H1 (cell line): ENCODE measurements around the gene NOL12. TPM values are rescaled to one million over a fixed set of nuclear protein-coding genes. Genes with fewer than 3 reads are reported as not detected.
A peak's percentile ranks its signal among the peaks of the same experiment; 100 is the strongest.

ENCODE experiments used
- CTCF ChIA-PET: fragments of 300-600 bp; sonication (Branson Sonifier 250); formaldehyde crosslinking; loops from one replicate; lab custom pipeline; 2021; ENCODE audit not compliant: partially characterized antibody; lab: Charles Lee
- POLR2A ChIA-PET: fragments of 300-600 bp; sonication (Branson Sonifier 250); formaldehyde crosslinking; loops from one replicate; lab custom pipeline; 2021; ENCODE audit warnings: inconsistent platforms; ENCODE audit not compliant: partially characterized antibody; lab: Charles Lee
- DNase-seq, 2 experiments: peaks; one replicate each; pipeline versions ENCODE4 v3.0.0 to v3.0.0-alpha.2; 2010 to 2022; ENCODE audit warnings: low spot score in 2 of 2, low read depth in 1 of 2, mixed read lengths in 1 of 2
- FAIRE-seq: peaks from 2 replicates; lab custom pipeline; 2011; peaks lifted over from hg19 to GRCh38; lab: Jason Lieb, UNC
- H2AFZ ChIP-seq: 2 replicates; pipeline ENCODE4 v1.8.1; 2012; ENCODE audit warnings: low read length, inconsistent platforms
- H2AK5ac ChIP-seq: 2 replicates; pipeline ENCODE4 v1.6.1; 2013; ENCODE audit warnings: low read depth, low read length
- H2BK120ac ChIP-seq: replicated peaks from 2 replicates; pipeline ENCODE3; 2013; ENCODE audit warnings: low read depth, low read length, inconsistent platforms
- H2BK12ac ChIP-seq: 2 replicates; pipeline ENCODE4 v1.6.1; 2013; ENCODE audit warnings: low read depth, low read length
- H2BK15ac ChIP-seq: 2 replicates; pipeline ENCODE4 v1.6.1; 2013; ENCODE audit warnings: low read length
- H2BK20ac ChIP-seq: 2 replicates; pipeline ENCODE4 v1.6.1; 2013; ENCODE audit warnings: low read length
- H2BK5ac ChIP-seq: 2 replicates; pipeline ENCODE4 v1.6.1; 2013; ENCODE audit warnings: low read depth, low read length
- H3K14ac ChIP-seq: 2 replicates; pipeline ENCODE4 v1.6.1; 2013; ENCODE audit warnings: inconsistent platforms; ENCODE audit not compliant: insufficient read length
- H3K18ac ChIP-seq: 2 replicates; pipeline ENCODE4 v1.6.1; 2013; ENCODE audit warnings: low read length; ENCODE audit errors: extremely low read depth
- H3K23ac ChIP-seq: 2 replicates; pipeline ENCODE4 v1.6.1; 2013; ENCODE audit warnings: inconsistent platforms; ENCODE audit not compliant: insufficient read length
- H3K23me2 ChIP-seq: 2 replicates; pipeline ENCODE4 v1.6.1; 2013; ENCODE audit warnings: low read depth, low read length
- H3K27ac ChIP-seq: 2 replicates; pipeline ENCODE4 v1.6.1; 2011; ENCODE audit warnings: low read depth, low read length, inconsistent platforms
- H3K27me3 ChIP-seq, 4 experiments: replicated peaks in 1 of 4; 1 replicate in 1 of 4; 2 replicates in 3 of 4; pipeline versions ENCODE4 v1.6.1 to v1.8.1; 2011 to 2013; ENCODE audit warnings: low read length in 3 of 4, mild to moderate bottlenecking in 3 of 4, inconsistent platforms in 2 of 4, mixed read lengths in 2 of 4, moderate library complexity in 1 of 4; ENCODE audit not compliant: control insufficient read depth in 3 of 4, insufficient read depth in 3 of 4; ENCODE audit errors: extremely low read depth in 1 of 4
- H3K36me3 ChIP-seq, 4 experiments: 2 replicates each; pipeline versions ENCODE4 v1.6.1 to v1.8.1; 2011 to 2013; ENCODE audit warnings: mild to moderate bottlenecking in 4 of 4, low read length in 3 of 4, moderate library complexity in 2 of 4, control low read depth in 1 of 4, inconsistent platforms in 1 of 4; ENCODE audit not compliant: insufficient read depth in 4 of 4, control insufficient read depth in 2 of 4
- H3K4ac ChIP-seq: replicated peaks from 2 replicates; pipeline ENCODE3; 2013; ENCODE audit warnings: low read length, low read depth, mixed read lengths, inconsistent platforms; ENCODE audit not compliant: insufficient read length
- H3K4me1 ChIP-seq, 4 experiments: replicated peaks in 1 of 4; 1 replicate in 1 of 4; 2 replicates in 3 of 4; pipeline versions ENCODE4 v1.6.1 to v1.8.1; 2011 to 2013; ENCODE audit warnings: low read length in 3 of 4, inconsistent platforms in 2 of 4, mixed read lengths in 1 of 4; ENCODE audit not compliant: insufficient read depth in 4 of 4, control insufficient read depth in 3 of 4
- H3K4me2 ChIP-seq, 2 experiments: 2 replicates each; pipeline versions ENCODE4 v1.6.1 to v1.8.1; 2011 to 2013; ENCODE audit warnings: low read depth in 2 of 2, low read length in 2 of 2, control low read depth in 1 of 2, inconsistent platforms in 1 of 2, mild to moderate bottlenecking in 1 of 2; ENCODE audit not compliant: insufficient read depth in 1 of 2
- H3K4me3 ChIP-seq, 4 experiments: fragments of 200-600, 300-600 bp in 1 of 4; sonication (generic), shearing (Covaris generic), sonication (Bioruptor Twin) in 1 of 4; 2 replicates each; pipeline versions ENCODE4 v1.5.1 to v1.8.1; 2011 to 2016; ENCODE audit warnings: low read length in 4 of 4, low read depth in 3 of 4, control low read depth in 2 of 4, inconsistent platforms in 2 of 4, mild to moderate bottlenecking in 2 of 4, mixed read lengths in 1 of 4, moderate library complexity in 1 of 4; ENCODE audit not compliant: insufficient read depth in 2 of 4; ENCODE audit errors: extremely low read depth in 1 of 4
- H3K56ac ChIP-seq: replicated peaks from 2 replicates; pipeline ENCODE3; 2013; ENCODE audit warnings: low read depth, mild to moderate bottlenecking, mixed read lengths, low read length, inconsistent platforms; ENCODE audit not compliant: insufficient read length
- H3K79me1 ChIP-seq: 2 replicates; pipeline ENCODE4 v1.6.1; 2013; ENCODE audit warnings: low read depth, low read length, control low read depth
- H3K79me2 ChIP-seq, 2 experiments: 2 replicates each; pipeline versions ENCODE4 v1.6.1 to v1.8.1; 2012 to 2013; ENCODE audit warnings: low read length in 2 of 2, mild to moderate bottlenecking in 2 of 2, inconsistent platforms in 1 of 2; ENCODE audit not compliant: insufficient read depth in 2 of 2, control insufficient read depth in 1 of 2
- H3K9ac ChIP-seq, 4 experiments: replicated peaks in 1 of 4; 1 replicate in 1 of 4; 2 replicates in 3 of 4; pipeline versions ENCODE4 v1.6.1 to v1.8.1; 2011 to 2013; ENCODE audit warnings: low read depth in 3 of 4, low read length in 3 of 4, control low read depth in 2 of 4, mild to moderate bottlenecking in 2 of 4, moderate library complexity in 2 of 4, inconsistent platforms in 1 of 4; ENCODE audit errors: extremely low read depth in 1 of 4
- H3K9me3 ChIP-seq, 2 experiments: 2 replicates each; pipeline versions ENCODE4 v1.6.1 to v1.8.1; 2012 to 2013; ENCODE audit warnings: mild to moderate bottlenecking in 2 of 2, moderate library complexity in 2 of 2, control low read depth in 1 of 2, inconsistent platforms in 1 of 2, low read depth in 1 of 2, low read length in 1 of 2, mixed read lengths in 1 of 2; ENCODE audit not compliant: insufficient read depth in 2 of 2
- H4K20me1 ChIP-seq, 2 experiments: replicated peaks in 1 of 2; 2 replicates each; pipeline versions ENCODE3 to v1.8.1; 2011 to 2013; ENCODE audit warnings: inconsistent platforms in 2 of 2, low read length in 2 of 2, mild to moderate bottlenecking in 1 of 2; ENCODE audit not compliant: insufficient read depth in 2 of 2, control insufficient read depth in 1 of 2
- H4K5ac ChIP-seq: 2 replicates; pipeline ENCODE4 v1.6.1; 2013; ENCODE audit warnings: low read length, low read depth, mixed read lengths, inconsistent platforms; ENCODE audit not compliant: insufficient read length
- H4K8ac ChIP-seq: 2 replicates; pipeline ENCODE4 v1.8.0; 2013; ENCODE audit warnings: mild to moderate bottlenecking, moderate library complexity, low read length, inconsistent platforms; ENCODE audit not compliant: insufficient read depth; ENCODE audit errors: extremely low read depth
- H4K91ac ChIP-seq: replicated peaks from 2 replicates; pipeline ENCODE3; 2013; ENCODE audit warnings: low read length, mixed read lengths, inconsistent platforms; ENCODE audit not compliant: insufficient read length
- BRCA1 ChIP-seq: IDR thresholded peaks from 2 replicates; pipeline ENCODE4 v1.6.1; 2012; ENCODE audit warnings: low read depth, low read length, improper control_type of control experiment
- JUND ChIP-seq: IDR thresholded peaks from 2 replicates; pipeline ENCODE4 v1.6.1; 2011; ENCODE audit warnings: mild to moderate bottlenecking, improper control_type of control experiment, low read length
- MAFK ChIP-seq: IDR thresholded peaks from 2 replicates; pipeline ENCODE4 v1.6.1; 2012; ENCODE audit warnings: low read depth, mild to moderate bottlenecking, improper control_type of control experiment, low read length
- POLR2AphosphoS5 ChIP-seq: IDR thresholded peaks from 2 replicates; pipeline ENCODE4 v1.6.1; 2011; ENCODE audit warnings: low read depth, low read length
- SIN3A ChIP-seq, 2 experiments: IDR thresholded peaks in 1 of 2; conservative IDR thresholded peaks in 1 of 2; 2 replicates each; pipeline ENCODE4 v1.6.1; 2011 to 2012; ENCODE audit warnings: low read length in 2 of 2, improper control_type of control experiment in 1 of 2, low read depth in 1 of 2, mild to moderate bottlenecking in 1 of 2
- SP2 ChIP-seq: IDR thresholded peaks from 2 replicates; pipeline ENCODE4 v1.6.1; 2012; ENCODE audit warnings: mild to moderate bottlenecking, low read length, inconsistent platforms
- WGBS, 2 experiments: shearing (Covaris generic) in 1 of 2; methylation state at CpG; one replicate each; pipeline versions ENCODE4 v1.1.6 to v1.1.7; 2013 to 2015; ENCODE audit warnings: low lambda C conversion rate in 2 of 2, mixed read lengths in 2 of 2, inconsistent platforms in 1 of 2, low coverage in 1 of 2, missing lambda C conversion rate in 1 of 2; ENCODE audit not compliant: insufficient replicate concordance in 2 of 2, insufficient coverage in 1 of 2, insufficient read length in 1 of 2; ENCODE audit errors: extremely low coverage in 1 of 2, missing lambda C conversion rate in 1 of 2; 5-methylcytosine and 5-hydroxymethylcytosine counted together
- polyA plus RNA-seq, 7 experiments: library from polyadenylated mRNA; depleted of rRNA in 3 of 7; stranded (reverse) in 5 of 7; unstranded in 2 of 7; fragments of >200 nt in 5 of 7; fragments of 200-250 nt in 2 of 7; gene quantifications; 1 replicate in 5 of 7; 2 replicates in 1 of 7; 4 replicates in 1 of 7; pipeline versions ENCODE4 v1.2.1 to v1.2.3, GENCODE V29; 2011 to 2013; ENCODE audit warnings: missing spikeins in 2 of 7, mixed read lengths in 2 of 7
- total RNA-seq: library from RNA; stranded (reverse); fragmentation: NEBNext Ultra II Directional; extraction: Animal tissue kit (Norgen Biotek cat#: 25700); gene quantifications from 2 replicates; pipeline ENCODE4 v1.2.1, GENCODE V29; 2021
- TF ChIP-seq, protein P1 (sequence below): IDR thresholded peaks from 2 replicates; pipeline ENCODE4 v1.6.1; 2012; ENCODE audit warnings: inconsistent platforms

NOL12 gene
- total and polyA plus RNA-seq, 2 of the 8 experiments (the other 6 are each of a cell fraction or from before 2014, with no cell fraction given): 25.3 to 28.3 TPM

DNA sequence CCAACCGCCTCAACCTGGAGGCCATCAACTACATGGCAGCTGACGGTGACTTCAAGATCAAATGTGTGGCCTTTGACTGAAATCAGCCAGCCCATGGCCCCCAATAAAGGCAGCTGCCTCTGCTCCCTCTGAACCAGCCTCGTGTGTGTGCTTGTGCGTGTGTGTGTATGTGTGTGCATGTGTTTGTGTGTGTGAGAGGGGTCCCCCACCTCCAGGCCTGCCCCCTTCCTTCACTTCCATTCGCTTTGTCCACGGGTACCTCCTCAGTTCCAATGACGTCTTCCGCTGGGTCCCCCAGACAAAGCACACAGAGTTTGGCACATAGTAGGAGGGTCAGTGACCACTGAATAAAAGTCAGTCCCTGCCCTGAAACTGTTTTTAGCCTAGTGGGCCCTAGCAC lies 6.5 kb upstream of the NOL12 start:
- Histone ChIP-seq H3K36me3 (no peaks in the 10 kb centered on the region), H3K4me3 (no peak overlapping the region), H3K56ac (no peak overlapping the region), H2BK5ac (no peak overlapping the region), H4K20me1 (peaks cover 0 to 2% of the 10 kb centered on the region in 2 experiments), H3K4me2 (no peak overlapping the region), H3K9me3 (no peaks in the 10 kb centered on the region), H3K23ac (no peak overlapping the region), H3K4me1 (peaks cover 0 to 16% (median 13%) of the 10 kb centered on the region in 4 experiments; a peak in 6 of 7 replicates), H2BK15ac (no peak overlapping the region), H2BK120ac (no peak overlapping the region), H2BK20ac (no peak overlapping the region), H4K5ac (no peak overlapping the region), H3K9ac (no peak overlapping the region), H3K18ac (no peak overlapping the region), H3K79me2 (no peaks in the 10 kb centered on the region), H2BK12ac (0 out of 2 replicates have a peak overlapping the region, but pooled peaks have one; percentile 50), H3K27me3 (peaks cover 0 to 2% (median 0%) of the 10 kb centered on the region in 4 experiments; a peak in 1 of 7 replicates), H3K27ac (no peak overlapping the region), H2AFZ (no peak overlapping the region), H3K14ac (no peak overlapping the region), H3K4ac (no peak overlapping the region), H4K91ac (peak overlapping the region; percentile 54), H3K23me2 (peaks cover 2% of the 10 kb centered on the region; the same call in 1 of the 2 replicates), H3K79me1 (no peaks in the 10 kb centered on the region), H2AK5ac (no peak overlapping the region), H4K8ac (no peak overlapping the region)
- 94% methylated on average over 8 of the region's 8 CpGs; no CpG with 5 or more reads in 1 of the 2 experiments for WGBS, 2 experiments
- POLR2A ChIA-PET: interaction anchor here (0.8 to 5.4 kb wide), 4 partner anchors 11 to 37 kb away, joined by 3 to 37 read pairs (median 10); partner anchors contain the start of gene PDXP
- CTCF ChIA-PET: interaction anchor here (0.8 to 16.3 kb wide), 10 partner anchors 17 to 274 kb away, joined by 3 to 261 read pairs (median 6); partner anchors contain the start of genes C22orf23, PDXP, POLR2F and SH3BP1
- no peak for DNase-seq
- no peak for FAIRE-seq
- TF ChIP-seq BRCA1 (no peak), MAFK (no peak), POLR2AphosphoS5 (no peak), JUND (no peak), SP2 (no peak), SIN3A (conservative IDR thresholded peaks at IDR 0.05 in 1 of 2, IDR thresholded peaks at IDR 0.05 in 1 of 2; ENCODE audit: low read depth in 1 of 2, low read length in 2 of 2) (no peak; a peak in 1 of 4 replicates)
- TF ChIP-seq, protein P1, sequence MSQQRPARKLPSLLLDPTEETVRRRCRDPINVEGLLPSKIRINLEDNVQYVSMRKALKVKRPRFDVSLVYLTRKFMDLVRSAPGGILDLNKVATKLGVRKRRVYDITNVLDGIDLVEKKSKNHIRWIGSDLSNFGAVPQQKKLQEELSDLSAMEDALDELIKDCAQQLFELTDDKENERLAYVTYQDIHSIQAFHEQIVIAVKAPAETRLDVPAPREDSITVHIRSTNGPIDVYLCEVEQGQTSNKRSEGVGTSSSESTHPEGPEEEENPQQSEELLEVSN: no peak
